K562 (cell line): ENCODE data around the gene ASPDH. TPM values are rescaled to one million over a fixed set of nuclear protein-coding genes. Genes with fewer than 3 reads are reported as not detected.
A peak's percentile ranks its signal among the peaks of the same experiment; 100 is the strongest.

Source experiments
- BCOR ChIP-seq: fragments of 450-650 bp; IDR thresholded peaks from 2 replicates; pipeline ENCODE4 v1.6.1; 2016
- BHLHE40 ChIP-seq: IDR thresholded peaks from 2 replicates; pipeline ENCODE4 v1.6.1; 2011; ENCODE audit warnings: low read length, improper control_type of control experiment
- CC2D1A ChIP-seq: fragments of 450-650 bp; IDR thresholded peaks from 2 replicates; pipeline ENCODE4 v1.6.1; 2017; ENCODE audit warnings: mild to moderate bottlenecking
- HES1 ChIP-seq: fragments of 450-650 bp; IDR thresholded peaks from 2 replicates; pipeline ENCODE4 v1.6.1; 2016; ENCODE audit warnings: low read depth, mild to moderate bottlenecking, moderate library complexity
- HINFP ChIP-seq: fragments of 450-650 bp; conservative IDR thresholded peaks from 2 replicates; pipeline ENCODE4 v1.6.1; 2016; ENCODE audit warnings: missing genetic modification characterization, low read depth, mild to moderate bottlenecking, control low read depth, missing compliant biosample characterization
- NEUROD1 ChIP-seq: fragments of 150-350 bp; IDR thresholded peaks from 2 replicates; pipeline ENCODE4 v1.6.1; 2014; ENCODE audit warnings: borderline replicate concordance, low read length, low read depth; ENCODE audit not compliant: partially characterized antibody
- SLC30A9 ChIP-seq: fragments of 250-450 bp; sonication (Bioruptor Pico); IDR thresholded peaks from 2 replicates; pipeline ENCODE4 v1.8.0; 2022; ENCODE audit warnings: mild to moderate bottlenecking, moderate library complexity
- TOE1 ChIP-seq, 2 experiments: fragments of 450-650 bp in 1 of 2; sonication (generic) in 1 of 2; formaldehyde crosslinking in 1 of 2; IDR thresholded peaks; 2 replicates each; pipeline versions ENCODE4 v1.7.1 to v1.8.0; 2016 to 2022; ENCODE audit warnings: borderline replicate concordance in 2 of 2, mild to moderate bottlenecking in 2 of 2, antibody characterized with exemption in 1 of 2, inconsistent platforms in 1 of 2, low read depth in 1 of 2, missing genetic modification reagents in 1 of 2, moderate library complexity in 1 of 2
- ZNF146 ChIP-seq: IDR thresholded peaks from one replicate; pipeline ENCODE4 v1.6.1; 2018; ENCODE audit warnings: missing compliant biosample characterization; ENCODE audit not compliant: unreplicated experiment
- polyA plus RNA-seq, 8 experiments: library from polyadenylated mRNA; depleted of rRNA in 4 of 8; stranded (reverse) in 5 of 8; unstranded in 3 of 8; fragments of >200 nt; fragmentation: Nextera tagmentation in 2 of 8; fragmentation: Illumina TruSeq in 1 of 8; extraction: Ambion mirVana in 2 of 8; extraction: Trizol in 1 of 8; gene quantifications; 2 replicates each; pipeline versions ENCODE4 v1.2.1 to v1.2.3, GENCODE V29; 2011 to 2014; ENCODE audit warnings: inconsistent platforms in 1 of 8, missing spikeins in 1 of 8
- total RNA-seq, 7 experiments: library from RNA; depleted of rRNA in 6 of 7; stranded (reverse); fragments of >200 nt in 6 of 7; fragmentation: Illumina TruSeq in 2 of 7; extraction: Trizol in 2 of 7; gene quantifications; 2 replicates each; pipeline versions ENCODE4 v1.2.1 to v1.2.3, GENCODE V29; 2011 to 2021; ENCODE audit warnings: low replicate concordance in 1 of 7

The ASPDH gene
- total and polyA plus RNA-seq, 9 of the 15 experiments (the other 6 are each of a cell fraction or from before 2014, with no cell fraction given) = not detected

GRCh38 chr19:50553134-50553703 lies 39.5 kb upstream of the ASPDH start (continued):
- TF ChIP-seq NEUROD1 = no peak
- TF ChIP-seq BCOR = peak; percentile 81
- TF ChIP-seq HINFP (tag) = peak; percentile 81
- no peak for TF ChIP-seq HES1
- TF ChIP-seq SLC30A9 (CRISPR knock-in tag) = no peak
- no peak for TF ChIP-seq CC2D1A
- TF ChIP-seq BHLHE40 = no peak
- TF ChIP-seq ZNF146 (CRISPR knock-in tag) = no peak
- no peak for TF ChIP-seq TOE1 (IDR thresholded peaks at IDR 0.05; ENCODE audit: borderline replicate concordance)
- no peak for TF ChIP-seq TOE1 (CRISPR knock-in tag; IDR thresholded peaks at IDR 0.05; ENCODE audit: borderline replicate concordance, low read depth)
- TF ChIP-seq, all 486 proteins: peak for 6
